GM21528 (cell line): ENCODE results near the gene PCBP4.

Source experiments
- ATAC-seq: cut with Tn5 transposase; IDR thresholded peaks from one replicate; pipeline ENCODE4 v1.9.1; 2021; ENCODE audit warnings: mild to moderate bottlenecking, moderate library complexity; ENCODE audit not compliant: unreplicated experiment, low FRiP score

The PCBP4 gene

DNA sequence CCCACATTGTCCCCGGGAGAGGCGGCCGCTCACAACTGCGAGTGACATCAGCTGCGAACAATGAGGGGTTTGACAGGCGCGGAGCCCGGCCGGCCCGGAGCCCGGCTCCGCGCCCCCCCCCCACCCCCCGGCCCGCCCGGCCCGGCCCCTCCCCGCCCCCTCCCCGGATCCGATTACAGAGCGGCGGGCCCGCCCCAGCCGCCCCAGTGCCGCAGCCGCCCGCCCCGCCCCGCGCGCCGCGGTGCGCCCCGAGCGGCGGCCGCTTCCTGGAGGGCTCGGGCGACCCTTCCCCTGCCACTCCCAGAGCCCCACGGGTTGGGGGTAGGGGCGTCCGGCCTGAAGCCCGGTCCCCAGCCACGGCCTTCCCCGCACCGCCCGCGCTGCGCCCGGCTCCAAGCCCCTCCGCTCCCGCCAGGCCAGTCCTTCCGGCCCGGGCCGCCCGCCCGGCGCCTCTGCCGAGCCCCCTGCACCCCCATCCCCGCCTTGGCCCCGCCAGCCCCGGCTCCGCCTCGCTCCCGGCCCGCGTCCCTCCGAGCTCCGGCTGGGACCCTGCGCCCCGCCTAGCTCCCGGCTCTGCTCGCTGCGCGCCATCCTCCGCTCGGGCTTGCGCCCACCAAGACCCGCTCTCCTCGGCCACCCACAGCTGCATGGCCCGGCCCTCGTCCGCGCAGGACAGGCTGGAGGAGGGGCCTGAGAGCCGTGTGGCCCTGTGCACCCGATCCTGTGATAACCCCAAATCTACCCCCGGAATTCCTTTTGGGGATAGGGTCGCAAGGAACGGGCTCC, at the start of gene PCBP4:
Gene PCBP4, minus strand, starts transcription at position 71 of the 786 bp plus-strand sequence. CDS start 6,214 bp downstream, outside the sequence.
- ATAC-seq = no peak

GRCh38 chr3:52015438-52016228, 48.4 kb upstream of the PCBP4 start:
- no peak for ATAC-seq

GRCh38 chr3:52014613-52015012, 47.4 kb upstream of the PCBP4 start:
- ATAC-seq = no peak

- no peak for ATAC-seq
These were observed 46.7 kb upstream of the PCBP4 start for GRCh38 chr3:52013802-52014598.

DNA sequence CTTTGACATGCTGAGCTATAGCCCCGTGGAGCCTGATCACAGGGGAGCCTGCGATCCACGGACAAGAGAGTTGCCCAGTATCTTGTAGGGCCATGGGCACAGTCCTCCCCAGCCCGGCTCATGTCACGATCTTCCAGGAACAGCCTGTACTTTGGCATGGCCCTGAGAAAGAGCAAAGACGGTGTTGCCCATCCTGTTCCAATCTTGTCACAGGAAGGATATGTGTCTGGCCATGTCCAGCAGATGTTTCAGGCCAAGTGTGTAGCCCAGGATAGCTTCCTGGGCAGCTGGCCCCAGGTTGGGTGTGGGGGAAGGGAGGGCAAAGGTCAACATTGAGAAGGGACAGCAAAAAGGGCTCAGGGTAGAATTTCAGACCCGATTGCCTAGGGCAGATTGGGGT, 45.4 kb upstream of the PCBP4 start:
- no peak for ATAC-seq

DNA sequence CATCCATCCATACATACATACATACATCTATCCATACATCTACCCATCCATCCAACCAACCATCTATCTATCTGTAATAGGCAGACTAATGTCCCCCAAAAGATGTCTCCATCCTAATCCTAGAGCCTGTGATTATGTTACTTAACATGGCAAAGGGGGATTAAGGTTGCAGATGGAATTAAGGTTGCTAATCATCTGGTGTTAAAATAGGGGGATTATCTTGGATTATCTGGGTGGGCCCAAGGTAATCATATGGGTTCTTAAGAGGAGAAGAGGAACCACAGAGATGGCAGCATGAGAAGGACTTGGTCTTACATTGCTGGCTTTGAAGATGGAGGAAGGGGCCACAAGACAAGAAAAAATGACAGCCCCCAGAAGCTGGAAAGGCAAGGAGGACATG, 43.2 kb upstream of the PCBP4 start:
- ATAC-seq = no peak

GRCh38 chr3:52007291-52007690, 40.0 kb upstream of the PCBP4 start:
- ATAC-seq = no peak

DNA sequence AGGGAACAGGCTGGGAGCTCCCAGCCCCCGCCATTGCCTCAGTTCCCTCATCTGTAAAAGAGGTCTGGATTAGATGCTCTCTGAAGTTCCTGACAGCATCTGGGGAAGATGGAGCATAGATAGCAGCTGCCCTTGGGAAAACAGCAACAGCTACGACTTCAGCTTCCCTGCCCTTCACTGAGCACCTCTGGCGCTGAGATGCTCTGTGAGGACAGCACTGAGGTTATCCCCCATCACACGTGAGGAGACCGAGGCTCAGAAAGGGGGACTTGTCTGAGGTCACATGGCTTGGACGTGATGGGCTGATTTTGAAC, 39.5 kb upstream of the PCBP4 start:
- no peak for ATAC-seq

GRCh38 chr3:52006017-52006819, 39.0 kb upstream of the PCBP4 start:
- no peak for ATAC-seq

- ATAC-seq = no peak
These were observed 38.3 kb upstream of the PCBP4 start for GRCh38 chr3:52005571-52005986.

GRCh38 chr3:52004906-52005395, 37.7 kb upstream of the PCBP4 start:
- ATAC-seq = no peak

GRCh38 chr3:52004163-52004787, 37.0 kb upstream of the PCBP4 start:
- ATAC-seq = no peak

- ATAC-seq = no peak
These were observed 35.5 kb upstream of the PCBP4 start for GRCh38 chr3:52002748-52003147.

DNA sequence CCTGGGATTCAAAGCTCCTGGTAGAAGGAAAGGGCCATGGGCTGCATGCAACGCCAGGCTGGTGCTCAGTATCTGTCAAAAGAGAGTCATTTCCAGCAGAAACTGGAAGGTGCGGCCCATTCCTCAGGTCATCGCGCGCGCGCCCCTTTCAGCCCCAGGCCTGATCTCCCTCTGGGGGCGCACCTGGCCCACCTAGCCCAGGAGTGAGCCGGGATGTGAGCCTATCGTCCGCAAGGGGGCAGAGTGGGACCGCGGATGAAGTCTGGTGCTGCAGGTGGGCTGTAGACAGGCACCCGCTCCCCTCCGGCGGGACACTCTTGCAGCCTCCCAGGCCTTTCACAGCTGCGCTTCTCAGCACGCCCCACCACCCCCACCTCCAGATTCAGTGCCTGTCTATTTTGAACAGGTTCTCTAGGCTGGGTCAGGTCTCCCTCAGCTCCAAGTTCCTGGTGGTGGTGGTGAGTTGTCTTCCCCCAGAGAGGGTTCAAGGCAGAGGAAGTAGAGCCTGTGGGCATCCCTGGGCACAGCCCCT, 34.3 kb upstream of the PCBP4 start:
- peak; percentile 72 for ATAC-seq

GRCh38 chr3:51999846-52000245, 32.6 kb upstream of the PCBP4 start:
- no peak for ATAC-seq

DNA sequence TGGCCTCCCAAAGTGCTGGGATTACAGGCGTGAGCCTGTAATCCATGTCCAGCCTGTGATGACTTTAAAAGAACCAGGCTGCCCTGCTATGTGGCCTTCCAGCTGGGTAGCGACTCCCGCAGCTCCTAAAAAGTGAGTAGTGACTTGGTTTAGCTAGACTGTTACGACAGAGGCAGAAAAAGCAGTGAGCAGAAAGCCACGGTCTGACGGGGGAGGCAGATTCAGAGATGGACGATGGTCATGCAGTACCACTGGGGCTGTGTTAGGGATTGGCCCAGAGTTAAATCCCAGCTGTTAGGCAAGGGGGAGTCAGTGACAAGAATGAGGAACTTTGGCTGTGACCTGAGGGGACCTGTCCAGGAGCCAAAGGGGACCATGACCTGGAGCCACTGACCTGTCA, 31.5 kb upstream of the PCBP4 start:
- no peak for ATAC-seq

- ATAC-seq = no peak
These were observed 30.8 kb upstream of the PCBP4 start for GRCh38 chr3:51997935-51998596.

DNA sequence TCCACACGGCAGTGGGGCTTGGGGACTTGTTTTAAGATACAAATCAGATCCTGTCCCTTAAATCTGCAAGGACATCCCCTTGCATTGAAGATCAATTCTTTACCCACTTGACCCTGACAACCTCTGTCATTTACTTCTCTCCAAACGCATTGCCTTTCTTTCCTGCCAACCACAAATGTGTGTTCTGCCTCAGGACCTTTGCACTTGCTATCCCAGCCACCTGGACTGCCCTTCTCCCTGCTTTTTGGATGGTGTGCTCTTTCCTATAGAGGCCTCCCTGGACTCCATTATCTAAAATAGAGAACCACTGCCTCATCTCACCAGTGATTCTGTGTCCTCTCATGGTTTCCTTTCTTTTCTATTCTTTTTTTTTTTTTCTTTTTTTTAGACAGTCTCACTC, 29.9 kb upstream of the PCBP4 start:
- no peak for ATAC-seq
